GM19452 (cell line): ENCODE results near the gene CRYZ.

Experiments
- ATAC-seq: cut with Tn5 transposase; IDR thresholded peaks from one replicate; pipeline ENCODE4 v1.9.1; 2021; ENCODE audit not compliant: unreplicated experiment

The CRYZ gene

DNA sequence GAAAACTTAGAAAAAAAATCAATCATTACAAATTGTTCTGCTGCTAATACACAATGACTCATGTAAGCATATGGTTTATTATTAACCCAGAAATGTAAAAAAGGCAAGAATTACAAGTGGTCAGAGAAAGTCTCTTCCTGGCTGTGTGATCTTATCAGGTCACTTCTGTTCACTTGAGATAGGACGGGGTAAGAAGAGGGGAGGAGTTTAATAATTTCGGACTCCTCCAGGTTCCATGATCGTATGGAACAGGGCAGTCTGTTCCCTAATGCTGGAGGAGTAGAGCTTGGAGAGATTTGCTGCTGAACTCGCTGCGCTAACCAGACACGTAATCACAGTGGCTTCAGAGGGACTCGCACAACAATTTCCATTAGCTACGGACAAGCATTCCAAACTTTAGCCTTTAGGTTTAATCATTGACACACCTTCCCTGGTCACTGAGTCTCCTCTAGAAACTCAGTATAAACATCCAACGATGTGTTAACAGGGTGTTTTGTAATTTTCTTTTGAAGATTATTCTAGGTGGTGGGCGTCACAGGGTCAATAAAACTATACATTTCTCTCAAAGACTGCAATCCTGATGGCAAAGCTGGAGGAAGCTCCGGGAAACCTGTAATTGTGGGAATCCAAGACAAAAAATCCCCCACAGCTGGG, 1.3 kb downstream of the CRYZ start:
- ATAC-seq: peak; percentile 26

DNA sequence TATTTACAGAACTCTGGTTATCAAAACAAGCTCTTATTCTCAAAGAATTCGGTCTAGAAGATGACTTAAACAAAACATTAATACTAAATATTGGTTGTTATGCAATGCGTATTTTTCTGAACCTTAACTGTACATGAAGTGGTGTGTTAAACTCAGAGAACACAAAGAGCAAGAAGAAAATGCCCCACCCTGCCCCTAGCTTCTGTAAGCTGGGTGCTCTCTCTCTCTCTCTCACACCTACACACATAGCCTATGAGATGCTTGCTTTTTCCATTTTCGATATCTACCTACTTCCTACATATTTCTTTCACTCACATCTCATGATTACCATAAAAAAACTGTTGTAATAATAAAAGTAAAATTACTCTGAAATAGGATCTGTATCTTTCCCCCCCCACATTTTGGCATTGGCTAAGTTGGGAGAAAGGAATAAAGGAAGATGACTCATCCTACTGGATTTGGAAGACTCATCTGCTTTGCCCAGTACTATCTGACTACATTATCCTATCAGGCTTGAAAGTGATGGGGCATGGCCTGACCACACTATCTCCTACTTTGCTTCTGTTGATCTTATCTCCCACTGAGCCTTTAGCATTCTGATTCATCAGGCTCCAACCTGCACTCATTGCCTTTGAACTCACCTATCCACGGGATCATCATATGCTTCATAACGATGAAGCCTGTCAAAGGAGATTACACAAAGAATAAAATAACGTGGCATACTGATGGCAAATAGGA, 2.9 kb downstream of the CRYZ start:
- ATAC-seq: no peak

DNA sequence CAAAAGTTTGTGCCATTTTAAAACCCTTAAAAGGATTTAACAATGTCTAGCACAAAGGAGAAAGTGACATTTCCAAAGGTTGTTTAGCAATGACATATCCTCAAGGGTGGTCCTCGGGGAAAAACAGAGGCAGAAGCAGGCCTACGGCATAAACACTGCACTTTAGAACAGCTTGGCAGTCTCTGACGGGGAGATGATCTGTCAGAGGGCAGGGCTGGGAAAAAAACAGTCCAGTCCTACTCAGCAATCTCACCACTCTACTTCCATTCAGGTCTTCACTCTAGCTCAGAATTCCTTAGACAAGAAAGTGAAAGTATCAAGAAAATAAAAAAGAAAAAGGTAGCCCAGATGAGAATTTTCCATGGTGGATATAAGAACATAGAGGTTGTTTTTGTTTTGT, 4.1 kb downstream of the CRYZ start:
- ATAC-seq: no peak

DNA sequence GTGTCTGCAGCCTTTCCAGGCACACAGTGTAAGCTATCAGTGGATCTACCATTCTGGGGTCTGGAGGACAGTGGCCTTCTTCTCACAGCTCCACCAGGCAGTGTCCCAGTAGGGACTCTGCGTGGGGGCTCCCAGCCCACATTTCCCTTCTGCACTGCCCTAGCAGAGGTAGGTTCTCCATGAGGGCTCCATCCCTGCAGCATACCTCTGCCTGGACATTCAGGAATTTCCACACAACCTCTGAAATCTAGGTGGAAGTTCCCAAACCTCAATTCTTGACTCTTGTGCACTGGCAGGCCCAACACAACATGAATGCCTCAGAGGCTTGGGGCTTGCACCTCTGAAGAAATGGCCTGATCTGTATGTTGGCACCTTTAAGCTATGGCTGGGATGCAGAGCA, 6.8 kb downstream of the CRYZ start:
- ATAC-seq: no peak

- ATAC-seq: no peak
Observed at GRCh38 chr1:74717626-74718025, 15.2 kb downstream of the CRYZ start.

DNA sequence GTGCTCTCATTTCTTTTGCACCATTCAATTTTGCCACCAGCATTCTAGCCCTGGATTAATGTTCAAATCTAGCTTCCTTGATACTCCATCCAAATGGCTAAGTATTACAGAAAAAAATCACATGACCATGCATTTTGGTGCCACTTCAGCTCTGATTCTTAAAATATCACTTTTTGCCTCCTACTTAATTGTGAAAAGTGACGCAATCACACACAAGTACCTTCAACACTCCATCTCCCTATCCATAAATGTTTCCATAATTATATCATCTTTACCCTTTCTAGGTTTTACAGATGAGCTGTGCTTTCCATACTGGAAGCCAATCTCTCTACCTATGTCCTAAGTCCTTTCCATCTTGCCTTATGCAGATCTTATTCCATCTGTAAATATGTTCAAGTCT, 16.0 kb downstream of the CRYZ start:
- no peak for ATAC-seq

GRCh38 chr1:74715806-74716205, 17.0 kb downstream of the CRYZ start:
- ATAC-seq: no peak

- no peak for ATAC-seq
Observed at GRCh38 chr1:74715236-74715502, 17.7 kb downstream of the CRYZ start.

DNA sequence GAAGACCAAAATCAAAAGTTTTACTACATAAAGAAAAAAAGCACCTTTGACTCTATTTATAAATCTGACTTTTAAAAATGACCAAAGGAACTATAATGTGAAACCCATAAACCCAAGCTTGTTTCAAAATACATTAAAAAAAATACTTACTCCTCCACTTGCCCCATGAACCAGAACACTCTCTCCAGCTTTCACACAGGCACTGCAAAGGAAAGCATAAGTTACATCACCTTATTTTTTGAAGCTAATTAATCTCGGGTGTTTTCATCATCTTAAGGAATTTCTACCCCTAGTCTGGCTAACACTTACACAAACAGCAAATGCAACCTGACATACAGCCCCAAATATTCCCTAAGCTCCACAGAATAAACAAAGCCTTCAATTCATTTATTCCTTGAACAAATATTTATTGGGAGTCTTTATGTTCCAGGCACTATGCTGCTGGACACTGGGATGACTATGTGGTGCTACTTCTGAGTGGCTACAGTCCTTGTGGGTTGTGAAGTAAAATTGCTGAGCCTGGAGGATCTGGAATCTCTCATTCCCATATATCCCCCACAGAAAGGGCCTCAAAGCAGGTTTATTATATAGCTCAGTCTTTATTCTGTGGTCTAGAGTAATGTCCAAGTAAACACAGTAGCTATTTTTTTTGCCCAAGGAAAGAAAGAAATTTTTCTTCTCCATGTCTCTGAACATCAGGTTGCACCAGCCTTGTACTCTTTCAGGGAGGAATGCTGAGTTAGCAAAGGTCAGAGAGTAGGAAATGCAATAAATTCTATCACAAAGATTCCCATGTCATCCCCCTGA, 18.2 kb downstream of the CRYZ start:
- peak; percentile 65 for ATAC-seq

DNA sequence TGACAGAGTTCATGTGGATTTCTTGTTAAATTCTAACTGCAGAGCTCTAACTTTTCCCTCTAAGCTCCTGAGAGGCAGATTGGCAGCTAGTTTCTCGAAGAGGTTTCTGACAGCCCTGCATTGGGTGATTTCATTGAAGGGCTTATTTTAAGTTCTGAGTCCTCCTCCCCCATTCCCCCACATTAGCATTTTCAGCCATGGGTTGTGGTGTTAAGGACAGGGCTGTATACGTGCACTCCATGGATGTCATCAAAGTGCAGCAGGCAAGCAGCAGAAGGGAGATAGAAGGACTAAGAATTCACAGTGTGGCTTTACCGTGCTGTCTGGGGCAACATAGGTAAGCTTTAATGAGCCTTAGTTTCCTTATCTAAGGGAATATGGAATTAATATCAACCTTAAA, 19.0 kb downstream of the CRYZ start:
- no peak for ATAC-seq

GRCh38 chr1:74712881-74713280, 20.0 kb downstream of the CRYZ start:
- ATAC-seq: no peak

GRCh38 chr1:74703386-74704182, 29.3 kb downstream of the CRYZ start:
- ATAC-seq: no peak

- peak; percentile 53 for ATAC-seq
Observed at GRCh38 chr1:74699331-74699730, 33.5 kb downstream of the CRYZ start.

GRCh38 chr1:74697832-74698231, 35.0 kb downstream of the CRYZ start:
- no peak for ATAC-seq

- no peak for ATAC-seq
Observed at GRCh38 chr1:74693473-74693872, 39.4 kb downstream of the CRYZ start.

DNA sequence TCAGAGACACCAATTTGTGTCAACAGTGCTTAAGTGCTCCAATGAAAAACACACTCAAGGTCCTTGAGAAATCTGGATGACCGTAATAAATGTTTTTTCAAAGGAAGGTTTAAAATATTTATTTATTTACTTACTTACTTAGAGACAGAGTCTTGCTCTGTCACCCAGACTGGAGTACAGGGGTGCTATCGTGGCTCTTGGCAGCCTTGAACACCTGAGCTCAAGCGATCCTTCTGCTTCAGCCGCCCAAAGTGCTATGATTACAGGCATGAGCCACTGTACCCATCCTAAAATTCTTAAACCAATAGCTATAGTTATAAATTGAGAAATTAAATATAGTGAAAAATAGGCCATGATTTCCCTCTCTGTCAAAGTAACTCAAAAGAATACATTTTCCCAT, 41.9 kb downstream of the CRYZ start:
- no peak for ATAC-seq

GRCh38 chr1:74690364-74690696, 42.5 kb downstream of the CRYZ start:
- ATAC-seq: no peak

DNA sequence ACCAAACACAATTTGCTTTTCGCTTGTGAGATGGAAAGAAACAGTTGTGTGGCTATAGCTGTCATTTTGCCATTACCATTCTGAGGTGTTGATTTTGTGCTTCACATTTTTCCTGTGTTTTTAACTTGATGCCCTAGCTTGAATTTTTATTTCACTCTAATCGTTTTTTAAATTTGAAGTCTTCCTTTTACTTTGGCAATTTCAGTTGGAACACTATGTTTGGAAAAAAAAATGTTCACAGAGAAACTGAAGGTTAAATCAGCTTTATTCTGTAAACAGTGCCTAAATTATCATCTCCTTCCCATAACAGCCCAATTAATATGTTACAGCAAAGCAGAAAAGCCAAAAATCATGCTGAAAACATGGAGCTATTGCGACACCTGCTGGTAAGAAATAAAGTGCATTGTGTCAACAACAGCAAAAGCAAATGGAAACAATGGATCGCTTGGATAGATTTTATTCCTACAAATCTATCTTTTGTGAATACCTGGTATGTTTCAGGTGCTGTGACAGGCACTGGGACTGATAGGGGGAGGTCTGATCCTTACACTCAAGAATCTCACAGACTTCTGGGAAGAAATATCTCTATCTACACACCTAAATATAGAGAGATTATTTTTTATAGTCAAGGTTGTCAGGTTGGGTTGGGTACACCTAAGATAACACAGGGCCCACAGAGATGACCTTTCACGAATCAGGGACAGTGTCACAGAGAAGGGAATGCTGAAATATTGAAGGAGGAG, 43.1 kb downstream of the CRYZ start:
- ATAC-seq: peak; percentile 70

DNA sequence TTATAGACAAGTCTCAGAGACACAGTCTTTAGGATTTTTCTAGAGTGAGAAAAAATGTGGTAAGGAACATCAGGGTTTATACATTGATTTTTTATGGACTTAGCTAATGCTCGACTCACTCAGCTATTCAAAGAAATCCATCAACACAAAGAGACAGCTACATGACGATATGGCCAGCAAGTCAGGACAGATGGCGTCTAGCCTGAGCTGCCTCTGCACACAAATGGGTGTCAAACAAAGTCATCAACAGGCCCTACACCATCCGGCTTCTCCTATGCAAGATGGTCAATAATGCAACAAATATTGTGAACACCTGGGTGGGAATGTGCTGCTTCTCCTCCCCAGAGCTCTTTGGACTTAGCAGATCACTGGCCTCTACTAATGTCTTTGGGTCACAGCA, 45.9 kb downstream of the CRYZ start:
- no peak for ATAC-seq

DNA sequence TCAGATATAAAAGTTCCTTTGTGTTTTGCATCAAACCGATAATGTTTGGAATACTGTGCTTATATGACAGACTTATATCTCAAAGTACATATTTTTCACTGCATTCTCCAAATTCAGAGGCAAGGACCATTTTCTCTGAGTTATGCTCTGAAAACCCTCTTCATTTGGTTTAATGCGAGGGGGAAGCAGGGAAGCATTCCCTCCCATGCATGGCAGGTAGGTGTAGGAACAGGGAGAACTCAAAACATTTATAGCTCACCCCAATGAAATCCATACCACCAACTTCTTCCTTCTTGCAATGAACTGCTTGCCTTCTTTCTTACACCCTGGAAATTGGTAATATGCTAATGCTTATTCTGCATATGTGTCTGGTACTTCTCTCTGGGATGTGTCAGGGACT, 48.5 kb downstream of the CRYZ start:
- no peak for ATAC-seq

GRCh38 chr1:74683656-74684055, 49.2 kb downstream of the CRYZ start:
- ATAC-seq: no peak
